Stimulated activated CD4-positive, alpha-beta T cell treated with anti-CD3 and anti-CD28 coated beads, Interleukin-1b, Interleukin-23, amount 100 ng/mL, for 1 hour (primary cell): Measurements from ENCODE around the gene FILIP1.
"Not testable (repeated sequence)": the region's sequence is repeated elsewhere in the genome, so short reads cannot be mapped to it uniquely, and the experiment has no call there.

ENCODE experiments used
- DNase-seq, 2 donors: peaks; one replicate each; pipeline ENCODE4 v3.0.0-alpha.2; 2020; ENCODE audit warnings: low read depth in 2 of 2

FILIP1 gene

DNA sequence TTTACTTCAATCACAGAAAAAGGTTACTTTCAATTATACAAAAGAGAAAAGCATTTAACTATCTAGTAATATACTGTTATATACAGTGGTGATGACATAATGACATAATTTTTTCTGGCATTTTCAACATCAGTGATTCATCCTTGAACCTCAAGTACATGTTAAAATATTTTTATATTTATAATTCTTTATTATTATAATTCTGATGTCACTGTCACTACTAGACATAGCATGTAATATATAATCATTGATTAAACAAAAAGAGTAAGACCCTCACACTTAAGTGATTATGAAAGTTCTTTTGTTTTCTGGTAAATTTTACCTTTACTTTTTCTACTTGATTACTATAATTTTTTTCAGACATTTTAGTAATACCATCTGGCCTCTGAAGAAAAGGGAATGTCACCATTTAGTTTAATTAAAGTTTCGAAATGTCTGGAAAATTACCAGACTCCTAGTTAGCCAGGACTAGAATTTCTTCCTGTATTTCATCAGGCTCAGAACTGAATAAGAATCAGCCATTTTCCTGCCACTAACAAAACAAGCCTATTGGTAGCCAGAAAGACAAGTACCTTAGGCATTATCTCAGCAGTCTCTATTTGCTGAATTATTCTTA is 71.5 kb downstream of the FILIP1 start:
- no peak for DNase-seq

DNA sequence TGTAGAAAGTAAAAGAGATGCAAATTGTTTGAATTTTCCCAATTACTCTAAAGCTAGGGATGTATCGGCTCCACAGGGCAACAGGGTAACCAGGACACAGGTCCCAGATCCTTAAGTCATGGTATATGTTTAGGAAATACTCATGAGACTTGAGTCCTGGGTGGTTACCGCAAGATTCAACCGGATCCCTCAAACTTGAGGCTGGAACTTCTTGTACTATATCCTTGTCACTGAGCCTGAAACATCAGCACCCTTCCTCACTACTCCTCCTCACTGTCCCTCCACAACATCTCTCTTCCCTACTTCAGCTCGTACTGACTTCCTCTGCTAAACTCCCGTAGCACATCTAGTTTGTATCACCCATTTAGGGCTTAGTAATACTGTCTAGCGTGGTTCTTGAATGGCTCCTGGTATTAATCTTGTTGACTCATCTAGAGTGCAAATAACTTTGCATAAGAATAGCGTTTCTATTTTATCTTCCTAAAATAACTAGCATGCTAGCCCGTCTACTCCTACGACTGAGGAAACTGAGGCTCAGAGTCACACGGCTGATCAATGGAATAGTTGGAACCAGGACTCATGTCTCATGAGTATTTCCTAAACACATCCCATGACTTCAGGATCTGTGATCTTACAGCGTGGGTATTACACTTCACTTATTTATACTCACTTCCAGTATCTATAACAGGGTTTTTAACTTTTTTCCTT is 72.1 kb downstream of the FILIP1 start:
- DNase-seq, result no peak

DNA sequence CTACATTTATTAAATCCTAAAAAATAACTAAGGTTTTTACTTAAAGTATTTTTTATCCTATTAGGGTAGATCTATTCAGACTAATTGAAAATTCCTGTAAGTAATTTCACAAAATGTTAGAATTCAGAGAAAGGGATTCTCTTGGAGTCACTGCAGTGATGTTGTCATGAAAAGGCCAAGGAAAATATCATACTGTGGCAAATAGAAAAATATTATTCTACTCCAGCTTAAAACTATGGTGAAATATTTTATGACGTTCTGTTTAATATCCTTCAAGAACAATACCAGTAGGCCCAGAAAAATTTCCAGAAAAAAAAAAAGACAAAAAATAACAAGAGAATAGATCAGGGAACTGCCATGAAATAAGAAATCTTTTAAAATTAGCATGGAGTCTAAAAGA is 73.6 kb downstream of the FILIP1 start:
- DNase-seq, result no peak

DNA sequence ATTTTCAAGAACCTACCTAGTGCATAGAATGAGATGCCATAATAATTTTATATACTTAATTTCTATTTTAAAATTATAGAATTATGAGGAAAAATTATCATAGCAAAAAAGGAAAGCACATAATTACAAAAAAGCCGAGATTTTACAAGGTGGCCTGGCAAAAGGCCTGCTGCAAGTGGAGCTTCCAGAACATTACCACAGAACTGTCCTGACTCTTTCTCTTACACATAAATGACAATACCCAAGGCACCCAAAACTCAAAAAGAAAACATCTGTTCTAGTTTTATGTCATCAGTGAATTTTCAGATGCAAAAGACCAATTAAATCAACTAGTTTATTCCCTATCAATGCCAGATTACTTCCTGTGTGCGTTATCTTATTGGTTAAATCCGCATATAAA is 74.2 kb downstream of the FILIP1 start:
- DNase-seq, result no peak

DNA sequence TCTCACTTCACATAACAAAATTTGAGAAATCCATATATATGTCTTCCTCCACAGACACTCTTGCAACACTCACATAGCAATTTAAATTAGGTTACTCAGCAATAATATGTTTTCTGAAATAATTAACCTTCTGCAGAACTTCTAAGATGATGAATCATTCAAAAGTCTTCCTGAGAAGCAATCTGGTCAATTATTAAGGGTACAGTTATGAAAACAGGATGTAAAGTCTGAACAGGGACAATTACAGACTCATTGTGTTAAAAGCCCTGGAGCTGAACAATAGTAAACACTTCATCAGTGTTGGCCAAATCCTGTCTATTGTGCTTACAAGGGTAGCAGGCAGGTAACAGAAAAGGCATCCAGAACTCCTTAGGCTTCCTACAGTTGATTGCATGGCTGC is 75.4 kb downstream of the FILIP1 start:
- DNase-seq, result no peak

DNA sequence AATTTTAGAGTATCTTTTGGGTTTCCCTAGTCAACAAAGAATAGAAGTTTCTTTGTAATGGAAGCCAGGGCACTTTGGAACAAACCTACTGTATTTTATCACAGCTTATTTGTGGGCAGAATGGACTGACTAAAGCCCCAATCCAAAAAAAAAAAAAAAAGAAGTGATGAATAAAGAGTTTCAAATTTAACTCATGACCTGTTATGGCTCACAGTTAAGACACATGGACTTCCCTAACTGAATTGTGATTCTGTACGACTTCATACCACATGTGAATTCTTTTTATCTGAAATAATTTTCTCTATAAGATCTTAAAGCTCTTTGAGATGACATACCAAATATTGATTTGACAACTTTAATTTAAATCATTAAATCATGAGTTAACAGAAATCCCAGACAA is 77.2 kb downstream of the FILIP1 start:
- no peak for DNase-seq

DNA sequence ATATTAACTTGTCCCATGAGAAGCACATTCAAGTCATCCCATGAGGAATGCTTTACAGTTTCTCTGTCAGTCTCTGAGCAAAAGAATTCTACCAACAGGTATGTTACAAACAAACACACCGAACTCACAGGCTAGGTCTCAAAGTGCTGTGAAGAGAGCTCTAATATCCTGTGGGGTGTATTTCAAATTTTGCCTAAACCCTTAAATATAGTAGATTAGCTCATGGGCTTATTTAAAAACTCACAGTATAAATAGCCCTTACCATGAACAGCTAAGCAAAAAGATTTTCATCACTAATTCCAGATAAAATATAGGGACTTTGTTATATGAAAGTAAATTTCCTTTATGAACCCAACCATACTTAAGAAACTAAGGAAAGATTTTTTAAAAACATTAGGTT is 77.8 kb downstream of the FILIP1 start:
- DNase-seq, result no peak

DNA sequence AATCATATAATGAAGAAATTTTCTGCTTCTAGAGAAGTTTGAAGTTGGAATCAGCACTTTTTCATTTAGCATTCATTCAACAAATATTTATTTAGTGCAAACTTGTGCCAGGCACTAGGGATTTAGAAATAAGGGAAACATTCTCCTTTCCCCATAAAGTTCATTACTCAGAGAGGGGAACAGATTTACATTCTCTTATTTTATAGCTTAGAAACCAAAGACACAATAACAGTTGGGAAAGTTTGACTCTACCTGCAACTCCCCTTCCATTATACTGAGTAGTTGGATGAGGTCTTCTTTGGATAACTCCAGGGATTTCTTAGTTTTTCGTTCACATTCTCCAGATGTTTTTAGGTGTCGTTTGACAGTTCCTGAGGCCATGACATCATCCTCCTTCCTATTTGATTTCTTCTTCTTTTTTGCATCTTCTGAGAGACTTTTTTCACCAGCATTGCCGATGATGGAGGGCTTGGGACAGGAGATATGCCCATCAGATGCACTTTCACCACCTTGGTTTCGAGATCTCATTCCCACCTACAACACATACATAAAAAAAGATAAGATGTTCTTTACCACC is 79.1 kb downstream of the FILIP1 start:
- no peak for DNase-seq

DNA sequence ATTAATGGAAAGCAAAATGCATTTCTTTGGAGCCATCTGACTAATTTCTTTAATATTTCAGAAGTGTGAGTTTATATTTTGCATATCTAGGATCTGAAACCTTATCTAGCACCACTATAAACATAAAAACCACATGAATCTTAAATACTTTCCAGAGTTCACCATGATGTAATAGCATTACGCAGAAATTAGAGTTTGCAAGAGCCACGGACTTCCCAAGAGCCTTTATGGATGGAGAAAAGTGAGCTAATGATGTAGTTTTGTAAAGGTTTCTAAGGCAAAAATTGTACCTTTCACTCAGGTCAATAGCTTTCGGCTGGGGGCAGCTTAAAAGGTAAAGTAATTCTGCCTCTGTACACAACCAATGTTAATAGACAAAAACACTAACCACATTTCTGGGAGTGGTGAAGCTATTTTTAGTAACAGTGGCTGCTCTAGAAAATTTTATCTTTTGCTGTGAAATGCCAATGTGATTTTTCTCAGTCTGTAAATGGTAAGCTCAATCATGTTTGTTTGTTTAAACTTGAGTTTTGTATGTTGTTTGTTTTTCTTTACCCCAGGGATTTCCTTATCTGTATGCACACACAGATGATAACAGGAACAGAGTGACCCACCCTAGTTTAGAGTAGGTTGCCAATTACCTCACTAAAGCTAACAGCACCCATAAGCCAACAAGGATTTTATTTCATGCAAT is 80.5 kb downstream of the FILIP1 start:
- no peak for DNase-seq

DNA sequence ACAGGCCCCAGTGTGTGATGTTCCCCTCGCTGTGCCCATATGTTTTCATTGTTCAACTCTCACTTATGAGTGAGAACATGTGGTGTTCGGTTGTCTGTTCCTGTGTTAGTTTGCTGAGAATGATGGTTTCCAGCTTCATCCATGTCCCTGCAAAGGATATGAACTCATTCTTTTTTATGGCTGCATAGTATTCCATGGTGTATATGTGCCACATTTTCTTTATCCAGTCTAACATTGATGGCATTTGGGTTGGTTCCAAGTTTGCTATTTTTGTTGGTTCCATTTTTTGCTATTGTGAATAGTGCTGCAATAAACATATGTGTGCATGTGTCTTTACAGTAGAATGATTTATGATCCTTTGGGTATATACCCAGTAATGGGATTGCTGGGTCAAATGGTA is 83.0 kb downstream of the FILIP1 start:
- not testable (repeated sequence) for DNase-seq

DNA sequence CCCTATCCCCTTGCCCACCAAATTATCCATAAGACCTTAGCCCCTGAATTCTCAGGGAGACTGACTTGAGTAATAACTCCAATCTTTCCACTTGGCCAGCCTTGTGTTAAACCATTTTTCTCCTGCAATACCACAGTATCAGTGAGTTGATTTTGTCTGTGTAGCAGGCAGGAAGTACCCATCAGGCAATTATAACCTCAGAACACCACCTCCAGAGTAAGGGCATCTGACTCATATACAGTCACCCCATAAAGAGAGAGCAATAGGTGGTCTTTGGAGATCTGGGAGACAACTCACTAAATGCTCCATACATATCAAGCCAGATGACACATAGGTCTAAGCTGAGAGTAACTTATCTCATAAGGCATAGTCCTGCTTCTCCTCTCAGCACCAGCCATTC is 83.7 kb downstream of the FILIP1 start:
- DNase-seq, result no peak

DNA sequence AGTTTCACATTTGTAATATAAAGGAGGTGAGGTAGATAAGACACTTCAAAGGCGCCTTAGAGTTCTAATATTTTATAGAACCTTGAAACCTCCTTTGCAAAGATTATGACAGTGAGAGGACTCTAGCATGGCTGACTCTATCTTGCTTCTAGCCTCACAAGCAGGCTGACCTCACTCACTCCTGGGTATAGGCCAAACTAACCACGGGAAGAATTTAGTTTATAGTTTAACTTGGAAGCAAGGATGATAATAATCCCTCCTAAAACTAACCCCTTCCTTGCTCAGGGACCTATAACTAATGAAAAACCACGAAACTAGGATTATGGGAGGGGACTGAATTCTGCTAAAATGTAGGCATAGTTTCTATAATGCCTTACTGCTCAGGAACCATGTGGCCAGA is 84.3 kb downstream of the FILIP1 start:
- no peak for DNase-seq

DNA sequence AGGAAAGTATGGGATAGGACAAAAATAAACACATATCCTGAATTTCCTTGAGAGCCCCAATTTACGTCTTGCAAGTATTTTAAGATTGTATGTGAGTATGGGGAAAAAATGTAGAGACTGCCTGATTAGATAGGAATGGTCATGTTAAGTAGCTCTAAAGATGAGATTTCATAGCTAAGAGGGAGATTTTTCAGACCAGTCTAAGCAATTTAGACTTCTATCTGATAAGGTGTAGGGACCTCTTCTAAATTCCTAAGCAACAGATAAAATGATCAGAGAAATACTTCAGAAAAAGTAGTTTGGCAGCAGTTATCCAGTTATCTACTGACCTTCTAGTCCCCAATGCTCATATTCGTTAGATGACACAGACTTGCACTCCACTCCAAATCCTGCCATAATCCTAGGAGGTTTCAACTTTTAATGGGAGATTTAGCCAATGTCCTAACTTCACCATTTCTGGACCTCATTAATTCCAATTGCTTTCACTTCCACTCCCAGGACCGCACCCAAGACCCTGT is 90.0 kb downstream of the FILIP1 start:
- DNase-seq, result no peak

DNA sequence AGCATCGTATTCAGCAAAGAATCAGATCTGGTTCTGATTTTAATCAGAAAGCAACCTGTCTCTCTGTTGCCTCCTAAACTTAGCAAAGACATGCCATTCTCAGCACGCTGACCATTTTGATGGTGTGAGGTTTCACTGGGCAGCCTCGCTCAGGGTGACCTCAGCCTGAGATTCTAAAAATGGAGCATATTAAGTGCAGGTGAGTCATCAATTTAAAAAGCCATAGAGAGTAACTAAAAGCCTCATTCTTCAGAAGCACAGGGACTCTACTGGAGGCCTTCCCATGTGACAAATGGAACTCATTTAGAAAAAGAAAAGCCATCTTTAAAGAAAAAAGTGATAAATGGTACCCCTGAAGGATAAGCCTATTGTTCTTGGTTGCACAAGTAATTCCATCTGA is 91.3 kb downstream of the FILIP1 start:
- no peak for DNase-seq

DNA sequence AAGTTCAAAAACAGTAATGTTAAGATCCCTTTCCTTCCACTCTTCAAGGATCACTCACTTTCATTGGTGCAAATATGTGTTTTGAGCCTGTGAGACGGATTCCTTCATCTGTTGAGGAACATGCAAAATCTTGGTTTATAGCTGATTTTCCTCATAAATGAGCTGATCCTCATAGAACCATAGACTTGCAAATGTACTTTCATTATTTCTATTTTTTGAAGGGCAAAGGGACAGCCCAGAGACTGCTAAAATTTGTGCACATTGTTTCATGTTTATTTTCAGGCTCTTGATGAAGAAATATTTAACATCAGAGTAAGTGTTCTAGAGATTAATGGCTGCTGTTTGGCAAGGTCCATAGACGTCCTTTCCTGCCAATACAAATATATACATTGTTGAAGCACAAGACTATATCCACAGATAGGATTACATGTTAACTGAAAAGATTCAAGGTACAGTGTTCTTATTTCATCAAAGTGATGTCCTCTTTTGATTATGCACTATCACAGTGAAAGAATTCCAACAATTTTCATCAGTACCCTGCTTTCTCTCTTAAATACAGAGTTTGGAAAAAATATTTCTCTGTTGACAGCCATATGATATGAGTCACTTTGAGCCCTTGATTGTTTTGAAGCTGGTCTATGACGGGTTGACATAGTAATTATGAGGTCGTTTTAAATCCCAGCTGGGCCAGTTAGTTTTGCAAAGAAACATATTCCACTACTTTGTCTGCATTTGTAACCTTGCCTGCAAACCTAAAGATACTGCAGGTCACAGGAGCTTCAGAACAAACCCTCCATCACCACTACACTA is 95.7 kb downstream of the FILIP1 start:
- no peak for DNase-seq

DNA sequence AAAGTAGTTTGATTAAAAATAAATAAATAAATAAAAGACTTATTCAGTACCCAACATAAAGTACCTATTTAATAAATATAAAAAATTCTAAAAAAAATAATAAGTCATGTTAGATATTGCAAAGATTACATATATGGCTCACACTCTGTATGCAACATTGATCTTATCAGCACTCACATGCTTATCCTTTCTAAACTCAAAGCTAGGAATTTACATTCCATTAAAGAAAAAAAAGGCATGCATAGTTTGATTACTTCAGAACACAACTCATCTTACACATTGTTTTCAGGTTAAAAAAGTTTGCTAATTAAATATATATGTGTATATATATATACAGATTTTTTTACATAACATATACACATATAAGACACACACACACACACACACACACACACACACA is 96.4 kb downstream of the FILIP1 start:
- DNase-seq, result no peak

DNA sequence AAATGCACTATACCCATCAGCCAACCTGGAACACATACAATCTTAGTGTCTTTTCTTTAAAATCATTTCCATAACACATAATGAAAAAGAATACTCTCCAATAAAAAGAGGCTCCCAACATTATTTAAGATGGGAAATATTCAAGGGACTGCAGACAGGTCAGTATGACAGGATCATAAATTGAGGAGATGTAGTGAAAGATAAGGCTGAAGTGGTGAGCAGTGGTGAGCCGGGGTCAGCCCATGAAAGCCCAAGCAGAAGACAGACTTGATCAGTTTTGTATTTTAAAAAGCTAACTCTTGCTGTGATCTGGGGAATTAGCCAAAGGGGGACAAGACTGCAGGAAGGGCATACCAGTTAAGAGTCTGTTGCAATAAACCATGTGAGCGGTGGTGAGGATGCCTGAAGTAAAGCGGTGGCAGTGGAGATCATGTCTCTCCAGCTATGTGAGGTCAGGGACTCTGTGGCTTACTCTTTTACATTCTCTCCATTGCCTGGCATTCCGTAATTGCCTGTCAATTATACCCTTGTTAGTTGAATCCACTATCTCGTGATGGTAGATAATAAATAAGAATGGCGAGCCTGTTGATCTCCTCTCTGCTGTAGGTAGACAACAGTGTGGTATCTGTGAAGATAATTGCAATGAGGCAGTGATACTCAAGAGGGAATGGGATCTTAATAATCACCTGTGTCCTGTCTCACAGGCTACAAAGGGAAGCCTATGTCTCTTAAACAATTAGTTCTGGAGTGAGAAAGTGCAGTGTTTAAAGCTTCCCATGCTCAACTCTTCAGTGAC is 97.4 kb downstream of the FILIP1 start:
- DNase-seq, result no peak

DNA sequence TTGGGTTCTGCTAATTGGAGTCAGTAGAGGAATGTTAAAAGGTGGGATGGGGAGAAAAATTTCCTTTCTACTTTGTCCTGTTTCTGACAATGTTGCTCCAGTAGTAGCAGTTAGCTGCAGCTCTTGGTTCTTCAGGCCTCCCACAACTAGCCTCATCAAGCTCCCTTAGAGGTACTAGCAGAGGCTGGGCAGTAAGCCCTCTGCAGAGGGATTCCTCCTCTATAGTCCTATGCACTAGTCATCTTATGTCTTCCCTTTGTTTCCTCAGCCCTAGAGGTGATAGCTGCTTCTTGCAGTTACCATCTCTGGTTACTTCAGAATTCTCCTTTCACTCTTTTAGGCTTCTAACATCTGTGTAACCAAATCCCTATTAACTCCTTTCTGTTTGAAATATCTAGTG is 99.8 kb downstream of the FILIP1 start:
- DNase-seq, result no peak

DNA sequence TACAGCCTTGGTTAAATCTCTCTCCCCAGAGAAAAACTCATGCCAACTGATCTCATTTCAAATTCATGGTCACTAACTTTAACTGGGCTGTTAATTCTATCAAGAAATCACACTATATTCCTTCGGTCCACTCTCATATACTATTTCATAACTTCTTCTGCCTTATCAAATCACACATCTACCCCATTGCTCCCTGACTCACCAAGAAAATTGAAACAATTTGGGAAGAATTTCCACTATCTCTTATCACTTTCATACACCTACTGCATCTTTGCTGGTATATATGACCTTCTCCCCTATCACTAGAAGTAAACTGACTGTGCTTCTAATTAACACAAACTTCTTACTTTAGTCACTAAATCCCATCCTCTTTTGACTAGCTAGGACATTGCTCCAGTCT is 102.3 kb downstream of the FILIP1 start:
- DNase-seq, result no peak

DNA sequence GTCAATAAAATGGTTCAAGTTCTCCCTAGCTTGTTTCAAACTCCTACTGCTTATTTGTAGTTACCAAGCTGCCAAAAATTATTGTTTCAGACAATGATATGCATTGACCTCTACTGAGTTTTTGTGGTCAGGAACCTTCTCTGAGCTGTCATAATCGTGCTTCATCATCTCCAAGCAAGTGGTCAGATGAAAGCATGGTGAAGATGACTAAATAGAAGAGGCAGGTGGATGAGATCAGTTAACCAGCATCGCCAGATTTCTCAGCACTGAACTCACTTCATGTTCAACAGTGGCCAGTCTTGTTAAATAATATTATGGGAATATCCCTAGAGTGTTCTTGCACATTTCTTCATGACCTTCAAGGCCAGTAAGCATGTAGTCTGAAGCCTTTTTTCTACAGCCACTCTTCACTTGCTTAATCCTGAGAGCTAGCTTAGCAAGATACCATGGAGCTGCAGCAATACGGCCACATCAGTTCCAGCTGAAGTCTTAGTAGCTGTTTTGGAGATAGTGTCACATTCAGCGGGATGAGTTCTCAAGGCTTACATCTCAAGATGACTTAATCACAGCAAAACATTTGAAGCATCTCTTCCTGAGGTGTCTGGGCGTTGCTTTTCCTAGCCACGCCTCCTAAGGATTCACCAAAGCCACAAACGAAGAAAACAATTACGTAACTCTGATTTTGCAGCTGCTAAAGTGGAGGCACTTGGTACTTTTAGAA is 107.4 kb downstream of the FILIP1 start:
- DNase-seq, result no peak
